ENCODE data around the gene TFF3. TPM values are rescaled to one million over a fixed set of nuclear protein-coding genes. Genes with fewer than 3 reads are reported as not detected.

TFF3 gene
- total RNA-seq, 2 experiments from 2014 or later, result not detected

- H2AFZ ChIP-seq (ENCODE audit: low read length), result no peak overlapping the region
- CTCF ChIA-PET (ENCODE audit: unreplicated experiment), result no interaction called here
- no peak for DNase-seq (ENCODE audit: low spot score)
- POLR2A ChIA-PET, result no interaction called here
- no peak overlapping the region for H3K4me3 ChIP-seq (ENCODE audit: low read depth, low read length, poor library complexity, severe bottlenecking)
- H3K36me3 ChIP-seq (ENCODE audit: insufficient read depth, low read length), result no peaks in the 10 kb centered on the region
- intact Hi-C loops (cut with micrococcal nuclease; ENCODE audit: unreplicated experiment), result loop anchor here (5.0 kb wide), 1 partner anchor 160 kb away; no protein-coding TSS in a partner anchor
- no peaks in the 10 kb centered on the region for H3K9me3 ChIP-seq (ENCODE audit: low read length)
- no peaks in the 10 kb centered on the region for H3K79me2 ChIP-seq (ENCODE audit: insufficient read depth, low read depth, low read length)
- BruUV-seq (replicated peaks), result no TSS peak
- no peak overlapping the region for H3K27ac ChIP-seq (ENCODE audit: low read depth, low read length, poor library complexity, severe bottlenecking)
- no peak for TF ChIP-seq CTCF (conservative IDR thresholded peaks at IDR 0.05; ENCODE audit: low read length)
- no peak for TF ChIP-seq EZH2phosphoT487 (IDR thresholded peaks at IDR 0.05; ENCODE audit: borderline replicate concordance, low read depth, low read length)
- H3K9me2 ChIP-seq (ENCODE audit: insufficient read depth, low read length), result no peaks in the 10 kb centered on the region
- no peaks in the 10 kb centered on the region for H4K20me1 ChIP-seq (ENCODE audit: insufficient read depth, low read length)
- H3K4me1 ChIP-seq (ENCODE audit: insufficient read depth, low read length, poor library complexity, severe bottlenecking), result peaks cover 15% of the 10 kb centered on the region
- no peak overlapping the region for H3K4me2 ChIP-seq (ENCODE audit: low read length)
These were observed 8.1 kb downstream of the TFF3 start for GRCh38 chr21:42307106-42307505.

GRCh38 chr21:42306366-42307035 is 8.7 kb downstream of the TFF3 start:
- intact Hi-C loops (cut with micrococcal nuclease; ENCODE audit: unreplicated experiment), result loop anchor here (5.0 kb wide), 1 partner anchor 159 kb away; no protein-coding TSS in a partner anchor
- CTCF ChIA-PET (ENCODE audit: unreplicated experiment), result no interaction called here
- H3K4me3 ChIP-seq (ENCODE audit: low read depth, low read length, poor library complexity, severe bottlenecking), result no peak overlapping the region
- TF ChIP-seq EZH2phosphoT487 (IDR thresholded peaks at IDR 0.05; ENCODE audit: borderline replicate concordance, low read depth, low read length) (no peak), CTCF (conservative IDR thresholded peaks at IDR 0.05; ENCODE audit: low read length) (no peak)
- H2AFZ ChIP-seq (ENCODE audit: low read length), result no peak overlapping the region
- no peak overlapping the region for H3K27ac ChIP-seq (ENCODE audit: low read depth, low read length, poor library complexity, severe bottlenecking)
- no TSS peak for BruUV-seq (replicated peaks)
- H3K9me2 ChIP-seq (ENCODE audit: insufficient read depth, low read length), result no peaks in the 10 kb centered on the region
- no peak for DNase-seq (ENCODE audit: low spot score)
- H3K4me2 ChIP-seq (ENCODE audit: low read length), result no peak overlapping the region
- no peaks in the 10 kb centered on the region for H3K36me3 ChIP-seq (ENCODE audit: insufficient read depth, low read length)
- no peaks in the 10 kb centered on the region for H3K9me3 ChIP-seq (ENCODE audit: low read length)
- H3K4me1 ChIP-seq (ENCODE audit: insufficient read depth, low read length, poor library complexity, severe bottlenecking), result peaks cover 15% of the 10 kb centered on the region
- POLR2A ChIA-PET, result no interaction called here
- no peaks in the 10 kb centered on the region for H4K20me1 ChIP-seq (ENCODE audit: insufficient read depth, low read length)
- no peaks in the 10 kb centered on the region for H3K79me2 ChIP-seq (ENCODE audit: insufficient read depth, low read depth, low read length)

- no peaks in the 10 kb centered on the region for H3K79me2 ChIP-seq (ENCODE audit: insufficient read depth, low read depth, low read length)
- no peaks in the 10 kb centered on the region for H3K9me2 ChIP-seq (ENCODE audit: insufficient read depth, low read length)
- CTCF ChIA-PET (ENCODE audit: unreplicated experiment), result no interaction called here
- POLR2A ChIA-PET, result no interaction called here
- intact Hi-C loops (cut with micrococcal nuclease; ENCODE audit: unreplicated experiment), result loop anchor here (5.0 kb wide), 1 partner anchor 158 kb away; no protein-coding TSS in a partner anchor
- H3K4me3 ChIP-seq (ENCODE audit: low read depth, low read length, poor library complexity, severe bottlenecking), result no peak overlapping the region
- no peak for DNase-seq (ENCODE audit: low spot score)
- no peaks in the 10 kb centered on the region for H3K36me3 ChIP-seq (ENCODE audit: insufficient read depth, low read length)
- H4K20me1 ChIP-seq (ENCODE audit: insufficient read depth, low read length), result no peaks in the 10 kb centered on the region
- no peaks in the 10 kb centered on the region for H3K9me3 ChIP-seq (ENCODE audit: low read length)
- BruUV-seq (replicated peaks), result no TSS peak
- H3K4me1 ChIP-seq (ENCODE audit: insufficient read depth, low read length, poor library complexity, severe bottlenecking), result peaks cover 15% of the 10 kb centered on the region
- no peak for TF ChIP-seq EZH2phosphoT487 (IDR thresholded peaks at IDR 0.05; ENCODE audit: borderline replicate concordance, low read depth, low read length)
- no peak for TF ChIP-seq CTCF (conservative IDR thresholded peaks at IDR 0.05; ENCODE audit: low read length)
- no peak overlapping the region for H3K4me2 ChIP-seq (ENCODE audit: low read length)
- no peak overlapping the region for H2AFZ ChIP-seq (ENCODE audit: low read length)
- H3K27ac ChIP-seq (ENCODE audit: low read depth, low read length, poor library complexity, severe bottlenecking), result no peak overlapping the region
These were observed 9.5 kb downstream of the TFF3 start for GRCh38 chr21:42305707-42306147.
